ENCODE measurements around the gene WDR77.
A peak's percentile ranks its signal among the peaks of the same experiment; 100 is the strongest.

Gene WDR77

GRCh38 chr1:111422546-111423391 is 26.3 kb downstream of the WDR77 start:
- Histone ChIP-seq H3K4me1 (ENCODE audit: control insufficient read depth, insufficient read depth, low read length) (peaks cover 5% of the 10 kb centered on the region), H3K4me3 (ENCODE audit: low read length) (no peak overlapping the region), H3K36me3 (ENCODE audit: control insufficient read depth, insufficient read depth, low read length, severe bottlenecking) (no peaks in the 10 kb centered on the region), H3K9me3 (ENCODE audit: control insufficient read depth, low read length) (no peaks in the 10 kb centered on the region), H3K9ac (ENCODE audit: low read length) (no peak overlapping the region), H3K27me3 (replicated peaks; ENCODE audit: control insufficient read depth, insufficient read depth, low read length) (no peaks in the 10 kb centered on the region)
- peak; percentile 40 for DNase-seq (ENCODE audit: low read depth)

DNA sequence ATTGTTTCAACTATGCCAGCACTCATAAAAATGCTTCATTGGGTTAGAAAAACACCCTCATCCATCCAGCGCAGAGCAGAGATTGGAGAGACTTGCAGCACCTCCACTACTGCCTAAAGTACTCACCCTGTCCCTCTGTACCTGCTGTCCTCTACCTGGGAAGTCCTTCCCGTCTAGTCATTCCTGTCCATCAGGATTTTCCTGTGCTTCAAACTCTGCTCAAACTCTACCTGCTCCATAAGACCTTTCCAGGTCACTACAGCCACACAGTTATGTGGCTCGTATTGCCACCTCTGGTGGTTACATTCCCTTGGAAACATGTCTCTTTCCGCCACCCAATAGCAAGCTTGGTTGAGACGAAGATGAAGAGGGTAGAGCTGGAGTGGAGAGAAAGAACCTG is 28.7 kb downstream of the WDR77 start:
- Histone ChIP-seq H3K36me3 (ENCODE audit: control insufficient read depth, insufficient read depth, low read length, severe bottlenecking) (no peaks in the 10 kb centered on the region), H3K27me3 (replicated peaks; ENCODE audit: control insufficient read depth, insufficient read depth, low read length) (no peaks in the 10 kb centered on the region), H3K9me3 (ENCODE audit: control insufficient read depth, low read length) (no peaks in the 10 kb centered on the region), H3K9ac (ENCODE audit: low read length) (no peak overlapping the region), H3K4me1 (ENCODE audit: control insufficient read depth, insufficient read depth, low read length) (peaks cover 11% of the 10 kb centered on the region), H3K4me3 (ENCODE audit: low read length) (no peak overlapping the region)
- no peak for DNase-seq (ENCODE audit: low read depth)

DNA sequence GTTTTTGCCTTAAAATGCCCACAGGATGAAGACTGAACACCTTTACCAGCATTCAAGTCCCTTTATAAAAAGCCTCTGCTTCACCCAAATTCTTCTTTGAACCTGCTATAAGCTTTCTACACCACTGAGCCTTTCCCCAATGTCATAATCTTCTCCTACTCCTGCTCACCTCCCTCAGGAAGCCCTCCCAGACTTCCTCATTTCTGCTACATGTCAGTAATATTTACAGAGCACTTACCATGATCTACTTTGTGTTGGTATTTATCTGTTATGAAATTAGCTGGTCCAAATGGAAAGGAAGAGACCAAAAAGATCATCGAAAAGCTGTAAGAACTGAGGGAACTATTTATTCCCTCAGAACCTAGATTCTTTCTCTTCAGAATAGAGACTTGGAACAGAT is 30.0 kb downstream of the WDR77 start:
- Histone ChIP-seq H3K4me3 (ENCODE audit: low read length) (no peak overlapping the region), H3K36me3 (ENCODE audit: control insufficient read depth, insufficient read depth, low read length, severe bottlenecking) (peaks cover 10% of the 10 kb centered on the region), H3K9me3 (ENCODE audit: control insufficient read depth, low read length) (no peaks in the 10 kb centered on the region), H3K4me1 (ENCODE audit: control insufficient read depth, insufficient read depth, low read length) (peaks cover 11% of the 10 kb centered on the region), H3K27me3 (replicated peaks; ENCODE audit: control insufficient read depth, insufficient read depth, low read length) (no peaks in the 10 kb centered on the region), H3K9ac (ENCODE audit: low read length) (no peak overlapping the region)
- DNase-seq (ENCODE audit: low read depth): no peak

GRCh38 chr1:111417755-111418154 is 31.3 kb downstream of the WDR77 start:
- DNase-seq (ENCODE audit: low read depth): peak; percentile 65
- Histone ChIP-seq H3K4me1 (ENCODE audit: control insufficient read depth, insufficient read depth, low read length) (peaks cover 11% of the 10 kb centered on the region), H3K36me3 (ENCODE audit: control insufficient read depth, insufficient read depth, low read length, severe bottlenecking) (peaks cover 12% of the 10 kb centered on the region), H3K9ac (ENCODE audit: low read length) (no peak overlapping the region), H3K27me3 (replicated peaks; ENCODE audit: control insufficient read depth, insufficient read depth, low read length) (no peaks in the 10 kb centered on the region), H3K4me3 (ENCODE audit: low read length) (no peak overlapping the region), H3K9me3 (ENCODE audit: control insufficient read depth, low read length) (no peaks in the 10 kb centered on the region)

DNA sequence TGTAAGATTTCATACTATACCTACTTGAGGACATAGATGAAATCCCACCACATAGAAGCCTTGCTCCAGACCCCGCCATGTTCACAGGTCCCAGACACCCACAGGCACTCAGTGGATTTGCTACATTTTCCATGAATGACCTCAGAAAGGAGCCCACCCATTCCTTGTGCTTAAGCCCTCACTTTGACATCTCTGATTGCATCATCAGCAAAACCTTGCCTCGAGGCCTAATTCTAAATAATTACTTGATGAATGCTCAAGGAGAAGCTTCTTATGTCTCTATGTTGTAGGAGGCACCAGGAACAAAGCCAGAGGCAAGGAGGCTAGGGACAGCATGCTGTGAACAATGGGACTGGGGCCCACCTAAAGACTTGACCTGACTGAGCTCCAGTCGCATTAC is 33.6 kb downstream of the WDR77 start:
- Histone ChIP-seq H3K9me3 (ENCODE audit: control insufficient read depth, low read length) (no peaks in the 10 kb centered on the region), H3K36me3 (ENCODE audit: control insufficient read depth, insufficient read depth, low read length, severe bottlenecking) (peaks cover 12% of the 10 kb centered on the region), H3K4me1 (ENCODE audit: control insufficient read depth, insufficient read depth, low read length) (peaks cover 11% of the 10 kb centered on the region), H3K27me3 (replicated peaks; ENCODE audit: control insufficient read depth, insufficient read depth, low read length) (no peaks in the 10 kb centered on the region), H3K9ac (ENCODE audit: low read length) (no peak overlapping the region), H3K4me3 (ENCODE audit: low read length) (no peak overlapping the region)
- no peak for DNase-seq (ENCODE audit: low read depth)

DNA sequence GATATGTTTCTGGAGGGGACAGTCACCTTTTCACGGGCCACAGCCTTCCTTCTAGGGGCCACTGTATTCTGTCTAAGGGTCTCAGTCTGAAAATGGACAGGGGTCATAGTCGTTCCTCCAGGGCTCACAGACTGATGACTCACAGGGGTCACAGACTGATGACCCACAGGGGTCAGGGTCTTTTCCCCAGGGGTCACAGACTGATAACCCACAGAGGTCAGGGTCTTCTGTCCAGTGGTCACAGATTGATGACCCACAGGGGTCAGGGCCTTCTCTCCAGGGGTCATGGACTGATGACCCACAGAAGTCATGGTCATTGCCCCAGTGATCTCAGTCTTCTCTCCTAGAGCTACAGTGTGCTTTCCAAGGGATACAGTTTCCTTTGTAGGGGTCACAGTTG is 34.3 kb downstream of the WDR77 start:
- DNase-seq (ENCODE audit: low read depth): no peak
- no peaks in the 10 kb centered on the region for H3K27me3 ChIP-seq (replicated peaks; ENCODE audit: control insufficient read depth, insufficient read depth, low read length)
- H3K9me3 ChIP-seq (ENCODE audit: control insufficient read depth, low read length): no peaks in the 10 kb centered on the region
- H3K4me3 ChIP-seq (ENCODE audit: low read length): no peak overlapping the region
- peaks cover 11% of the 10 kb centered on the region for H3K4me1 ChIP-seq (ENCODE audit: control insufficient read depth, insufficient read depth, low read length)
- peaks cover 12% of the 10 kb centered on the region for H3K36me3 ChIP-seq (ENCODE audit: control insufficient read depth, insufficient read depth, low read length, severe bottlenecking)
- no peak overlapping the region for H3K9ac ChIP-seq (ENCODE audit: low read length)

GRCh38 chr1:111412839-111413238 is 36.2 kb downstream of the WDR77 start:
- no peaks in the 10 kb centered on the region for H3K9me3 ChIP-seq (ENCODE audit: control insufficient read depth, low read length)
- peaks cover 12% of the 10 kb centered on the region for H3K36me3 ChIP-seq (ENCODE audit: control insufficient read depth, insufficient read depth, low read length, severe bottlenecking)
- peaks cover 7% of the 10 kb centered on the region for H3K4me1 ChIP-seq (ENCODE audit: control insufficient read depth, insufficient read depth, low read length)
- no peaks in the 10 kb centered on the region for H3K27me3 ChIP-seq (replicated peaks; ENCODE audit: control insufficient read depth, insufficient read depth, low read length)
- no peak for DNase-seq (ENCODE audit: low read depth)
- no peak overlapping the region for H3K4me3 ChIP-seq (ENCODE audit: low read length)
- no peak overlapping the region for H3K9ac ChIP-seq (ENCODE audit: low read length)

DNA sequence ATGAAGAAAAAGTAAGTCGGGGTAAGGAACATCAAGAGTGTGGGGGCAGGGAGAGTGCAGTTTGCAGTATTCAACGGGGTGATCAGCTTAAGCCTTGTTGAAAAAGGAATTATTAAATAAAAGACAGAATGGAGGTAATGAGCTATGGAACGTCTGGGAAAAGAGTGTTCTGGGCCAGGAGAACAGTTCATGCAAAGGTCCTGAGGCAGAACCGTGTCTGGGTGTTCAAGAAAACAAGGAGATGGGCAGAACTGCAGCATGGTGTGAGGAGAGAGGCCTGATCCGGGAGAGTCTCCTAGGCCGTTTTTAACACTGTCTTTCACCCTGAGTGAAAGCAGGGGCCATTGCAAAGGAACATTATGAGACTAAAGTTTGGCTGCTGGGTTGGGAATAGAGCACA is 41.8 kb downstream of the WDR77 start:
- H3K9me3 ChIP-seq (ENCODE audit: control insufficient read depth, low read length): no peaks in the 10 kb centered on the region
- H3K9ac ChIP-seq (ENCODE audit: low read length): no peak overlapping the region
- DNase-seq (ENCODE audit: low read depth): no peak
- no peaks in the 10 kb centered on the region for H3K36me3 ChIP-seq (ENCODE audit: control insufficient read depth, insufficient read depth, low read length, severe bottlenecking)
- H3K4me3 ChIP-seq (ENCODE audit: low read length): no peak overlapping the region
- H3K4me1 ChIP-seq (ENCODE audit: control insufficient read depth, insufficient read depth, low read length): peaks cover 5% of the 10 kb centered on the region
- no peaks in the 10 kb centered on the region for H3K27me3 ChIP-seq (replicated peaks; ENCODE audit: control insufficient read depth, insufficient read depth, low read length)

- H3K9me3 ChIP-seq (ENCODE audit: control insufficient read depth, low read length): no peaks in the 10 kb centered on the region
- no peak overlapping the region for H3K4me3 ChIP-seq (ENCODE audit: low read length)
- peaks cover 7% of the 10 kb centered on the region for H3K4me1 ChIP-seq (ENCODE audit: control insufficient read depth, insufficient read depth, low read length)
- H3K36me3 ChIP-seq (ENCODE audit: control insufficient read depth, insufficient read depth, low read length, severe bottlenecking): no peaks in the 10 kb centered on the region
- peak; percentile 51 for DNase-seq (ENCODE audit: low read depth)
- no peaks in the 10 kb centered on the region for H3K27me3 ChIP-seq (replicated peaks; ENCODE audit: control insufficient read depth, insufficient read depth, low read length)
- no peak overlapping the region for H3K9ac ChIP-seq (ENCODE audit: low read length)
These were observed 42.7 kb downstream of the WDR77 start for GRCh38 chr1:111406321-111406768.

- Histone ChIP-seq H3K27me3 (replicated peaks; ENCODE audit: control insufficient read depth, insufficient read depth, low read length) (no peaks in the 10 kb centered on the region), H3K36me3 (ENCODE audit: control insufficient read depth, insufficient read depth, low read length, severe bottlenecking) (no peaks in the 10 kb centered on the region), H3K4me1 (ENCODE audit: control insufficient read depth, insufficient read depth, low read length) (peaks cover 22% of the 10 kb centered on the region), H3K4me3 (ENCODE audit: low read length) (no peak overlapping the region), H3K9ac (ENCODE audit: low read length) (no peak overlapping the region), H3K9me3 (ENCODE audit: control insufficient read depth, low read length) (no peaks in the 10 kb centered on the region)
- DNase-seq (ENCODE audit: low read depth): no peak
These were observed 44.5 kb downstream of the WDR77 start for GRCh38 chr1:111404588-111404987.

DNA sequence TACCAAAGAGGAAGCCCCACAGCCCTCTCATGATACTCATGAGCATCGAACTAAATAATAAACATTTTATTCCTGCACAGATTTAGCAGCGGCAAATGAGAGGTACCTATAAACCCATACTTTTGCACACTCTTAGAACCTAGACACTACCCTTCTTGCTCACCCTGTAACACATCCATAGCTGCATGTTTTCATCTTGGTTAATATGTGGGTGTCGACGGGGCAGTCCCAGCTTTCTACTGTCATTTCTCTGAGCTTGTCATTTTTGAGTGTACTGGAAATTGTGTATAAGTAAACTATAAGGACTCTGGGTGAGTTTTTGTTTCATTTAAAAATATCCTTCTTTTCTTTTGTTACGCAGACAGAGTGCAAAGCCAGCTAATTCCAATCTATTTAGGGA is 47.0 kb downstream of the WDR77 start:
- Histone ChIP-seq H3K27me3 (replicated peaks; ENCODE audit: control insufficient read depth, insufficient read depth, low read length) (no peaks in the 10 kb centered on the region), H3K4me3 (ENCODE audit: low read length) (no peak overlapping the region), H3K36me3 (ENCODE audit: control insufficient read depth, insufficient read depth, low read length, severe bottlenecking) (no peaks in the 10 kb centered on the region), H3K4me1 (ENCODE audit: control insufficient read depth, insufficient read depth, low read length) (peaks cover 22% of the 10 kb centered on the region), H3K9me3 (ENCODE audit: control insufficient read depth, low read length) (peaks cover 3% of the 10 kb centered on the region), H3K9ac (ENCODE audit: low read length) (no peak overlapping the region)
- no peak for DNase-seq (ENCODE audit: low read depth)

Measured in adipocyte (in vitro differentiated cells).